CD4-positive, alpha-beta T cell treated with Interleukin-4 for 1 hour (primary cell): ENCODE measurements around the gene RCVRN.
"Not testable (repeated sequence)": the region's sequence is repeated elsewhere in the genome, so short reads cannot be mapped to it uniquely, and the experiment has no call there.

ENCODE experiments used
- DNase-seq, 2 donors: peaks; one replicate each; pipeline ENCODE4 v3.0.0-alpha.2; 2020 to 2022

Gene RCVRN

GRCh38 chr17:9921216-9921615, 16.1 kb upstream of the RCVRN start:
- not testable (repeated sequence) for DNase-seq

GRCh38 chr17:9918804-9919352, 13.8 kb upstream of the RCVRN start:
- DNase-seq, result no peak

- DNase-seq, result no peak
Measured at GRCh38 chr17:9918352-9918751, 13.3 kb upstream of the RCVRN start.

- no peak for DNase-seq
Measured at GRCh38 chr17:9917801-9918200, 12.7 kb upstream of the RCVRN start.

GRCh38 chr17:9917131-9917530, 12.1 kb upstream of the RCVRN start:
- no peak for DNase-seq

- no peak for DNase-seq
Measured at GRCh38 chr17:9916108-9916507, 11.0 kb upstream of the RCVRN start.

- no peak for DNase-seq
Measured at GRCh38 chr17:9913476-9913875, 8.4 kb upstream of the RCVRN start.

GRCh38 chr17:9912121-9913099, 7.3 kb upstream of the RCVRN start:
- DNase-seq, result no peak

GRCh38 chr17:9911089-9911488, 6.0 kb upstream of the RCVRN start:
- DNase-seq, result no peak

- DNase-seq, result no peak
Measured at GRCh38 chr17:9908649-9909042, 3.6 kb upstream of the RCVRN start.

GRCh38 chr17:9907883-9908648, 3.0 kb upstream of the RCVRN start:
- no peak for DNase-seq

GRCh38 chr17:9907131-9907530, 2.1 kb upstream of the RCVRN start:
- DNase-seq, result no peak

GRCh38 chr17:9906616-9907015, 1.5 kb upstream of the RCVRN start:
- DNase-seq, result no peak

- DNase-seq, result peak in 1 of 2 donors; percentile 4
Measured at GRCh38 chr17:9905902-9906301, 831 bp upstream of the RCVRN start.

GRCh38 chr17:9904277-9905077, 594 bp downstream of the RCVRN start:
- no peak for DNase-seq

- DNase-seq, result no peak
Measured at GRCh38 chr17:9902120-9902519, 3.0 kb downstream of the RCVRN start.

- no peak for DNase-seq
Measured at GRCh38 chr17:9900784-9901183, 4.3 kb downstream of the RCVRN start.

- no peak for DNase-seq
Measured at GRCh38 chr17:9900044-9900594, 5.0 kb downstream of the RCVRN start.

- DNase-seq, result no peak
Measured at GRCh38 chr17:9899280-9900043, 5.6 kb downstream of the RCVRN start.

GRCh38 chr17:9898812-9899211, 6.3 kb downstream of the RCVRN start:
- no peak for DNase-seq

GRCh38 chr17:9897372-9897968, 7.6 kb downstream of the RCVRN start:
- DNase-seq, result no peak
